ENCODE results near the gene LHX5. TPM values are rescaled to one million over a fixed set of nuclear protein-coding genes. Genes with fewer than 3 reads are reported as not detected.

The LHX5 gene
- total RNA-seq, 1 donor, result not detected

DNA sequence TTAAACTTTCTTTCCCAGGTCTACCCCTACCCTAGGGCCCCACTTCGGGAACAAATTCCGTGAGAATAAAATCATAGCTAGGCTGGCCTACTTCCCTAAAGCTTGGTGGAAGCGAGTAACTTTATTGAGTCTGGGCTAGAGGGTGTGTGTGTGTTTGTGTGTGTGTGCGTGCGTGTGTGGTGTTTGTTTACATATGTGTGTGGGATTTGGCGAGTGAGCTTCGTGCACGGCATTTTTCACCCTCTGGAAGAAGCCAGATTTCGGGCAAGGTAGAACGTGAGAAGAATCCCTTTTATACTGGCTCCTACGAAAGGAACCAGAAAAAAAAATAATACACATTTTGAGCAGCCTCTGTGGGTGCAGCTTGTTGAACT is 7.5 kb upstream of the LHX5 start:
- no peak overlapping the region for H3K4me3 ChIP-seq (ENCODE audit: low read depth, low read length)
- DNase-seq (ENCODE audit: low read depth), result no peak
- TF ChIP-seq, protein P1, sequence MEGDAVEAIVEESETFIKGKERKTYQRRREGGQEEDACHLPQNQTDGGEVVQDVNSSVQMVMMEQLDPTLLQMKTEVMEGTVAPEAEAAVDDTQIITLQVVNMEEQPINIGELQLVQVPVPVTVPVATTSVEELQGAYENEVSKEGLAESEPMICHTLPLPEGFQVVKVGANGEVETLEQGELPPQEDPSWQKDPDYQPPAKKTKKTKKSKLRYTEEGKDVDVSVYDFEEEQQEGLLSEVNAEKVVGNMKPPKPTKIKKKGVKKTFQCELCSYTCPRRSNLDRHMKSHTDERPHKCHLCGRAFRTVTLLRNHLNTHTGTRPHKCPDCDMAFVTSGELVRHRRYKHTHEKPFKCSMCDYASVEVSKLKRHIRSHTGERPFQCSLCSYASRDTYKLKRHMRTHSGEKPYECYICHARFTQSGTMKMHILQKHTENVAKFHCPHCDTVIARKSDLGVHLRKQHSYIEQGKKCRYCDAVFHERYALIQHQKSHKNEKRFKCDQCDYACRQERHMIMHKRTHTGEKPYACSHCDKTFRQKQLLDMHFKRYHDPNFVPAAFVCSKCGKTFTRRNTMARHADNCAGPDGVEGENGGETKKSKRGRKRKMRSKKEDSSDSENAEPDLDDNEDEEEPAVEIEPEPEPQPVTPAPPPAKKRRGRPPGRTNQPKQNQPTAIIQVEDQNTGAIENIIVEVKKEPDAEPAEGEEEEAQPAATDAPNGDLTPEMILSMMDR (IDR thresholded peaks at IDR 0.05; ENCODE audit: insufficient read depth, low read depth, low read length), result no peak

DNA sequence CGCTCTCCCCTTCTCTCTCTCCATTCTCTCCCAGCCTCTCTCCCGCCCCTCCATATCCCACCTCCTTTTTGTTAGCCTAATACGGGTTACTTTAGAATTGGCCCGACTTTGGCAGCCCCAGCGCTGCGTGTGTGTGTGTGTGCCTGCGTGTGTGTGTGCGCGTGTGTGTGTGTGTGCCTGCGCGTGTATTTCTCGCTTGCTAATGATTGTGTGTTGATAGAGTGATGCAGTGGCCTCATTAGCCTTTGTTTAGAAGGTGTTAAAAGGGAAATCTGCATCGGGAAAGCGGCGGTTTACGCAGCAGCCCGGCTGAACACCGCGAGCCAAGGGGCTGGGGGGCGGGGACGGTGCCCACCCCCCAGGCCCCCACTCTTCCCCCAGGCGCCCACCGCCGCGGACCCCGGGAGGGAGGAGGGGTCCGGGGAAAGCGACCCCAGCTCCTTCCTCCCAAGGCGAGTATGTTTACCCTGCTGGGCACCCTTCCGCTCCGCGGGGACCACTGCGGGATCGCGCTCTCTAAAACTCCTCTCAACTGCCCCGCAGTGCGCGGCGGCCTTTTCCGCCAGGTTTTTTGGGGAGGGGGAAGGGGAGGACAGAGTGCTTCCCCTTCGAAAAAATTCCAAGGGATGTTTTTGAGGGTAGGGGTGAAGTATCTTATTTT is 6.8 kb upstream of the LHX5 start:
- H3K4me3 ChIP-seq (ENCODE audit: low read depth, low read length), result no peak overlapping the region
- TF ChIP-seq, protein P1 (IDR thresholded peaks at IDR 0.05; ENCODE audit: insufficient read depth, low read depth, low read length), result no peak
- DNase-seq (ENCODE audit: low read depth), result no peak

GRCh38 chr12:113477842-113478215 is 6.2 kb upstream of the LHX5 start:
- DNase-seq (ENCODE audit: low read depth), result no peak
- no peak overlapping the region for H3K4me3 ChIP-seq (ENCODE audit: low read depth, low read length)
- TF ChIP-seq, protein P1 (IDR thresholded peaks at IDR 0.05; ENCODE audit: insufficient read depth, low read depth, low read length), result no peak

GRCh38 chr12:113477171-113477841 is 5.6 kb upstream of the LHX5 start:
- DNase-seq (ENCODE audit: low read depth), result no peak
- no peak overlapping the region for H3K4me3 ChIP-seq (ENCODE audit: low read depth, low read length)
- TF ChIP-seq, protein P1 (IDR thresholded peaks at IDR 0.05; ENCODE audit: insufficient read depth, low read depth, low read length), result no peak

GRCh38 chr12:113476176-113476986 is 4.7 kb upstream of the LHX5 start:
- TF ChIP-seq, protein P1 (IDR thresholded peaks at IDR 0.05; ENCODE audit: insufficient read depth, low read depth, low read length), result no peak
- DNase-seq (ENCODE audit: low read depth), result no peak
- no peak overlapping the region for H3K4me3 ChIP-seq (ENCODE audit: low read depth, low read length)

DNA sequence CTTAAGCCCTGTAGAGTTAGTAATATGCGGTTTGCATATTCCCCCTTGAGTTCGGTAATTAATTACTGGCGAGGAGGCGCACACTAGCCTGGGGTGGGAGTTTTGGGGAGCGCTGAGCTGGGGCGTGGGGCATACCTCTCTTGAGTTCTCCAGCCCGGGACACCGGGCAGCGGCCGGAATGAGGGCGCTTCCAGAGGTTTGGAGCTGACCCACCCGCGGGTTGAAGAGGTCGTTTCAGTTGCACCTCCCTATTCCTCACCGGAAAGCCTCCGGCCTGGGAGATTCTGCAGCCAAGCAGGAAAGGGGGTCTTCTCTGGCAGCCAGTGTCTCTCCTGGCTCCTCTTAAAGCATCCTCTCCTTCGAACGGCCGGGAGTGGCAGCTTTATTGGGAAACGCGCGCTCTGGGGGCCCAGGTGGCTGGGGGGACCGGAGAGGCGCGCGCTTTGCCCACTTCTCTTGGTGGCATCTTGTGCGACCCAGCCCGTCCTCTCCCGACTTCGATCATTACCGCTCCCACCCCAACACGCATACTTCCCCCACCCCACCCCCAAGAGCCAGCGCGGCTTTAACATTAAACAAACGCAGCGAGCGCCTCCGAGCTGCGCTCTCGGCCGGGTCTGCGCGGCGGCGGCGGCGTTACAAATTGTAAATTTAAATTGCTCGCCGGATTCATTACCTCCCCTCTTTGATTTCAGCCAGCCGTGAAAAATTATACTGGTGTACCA is 3.9 kb upstream of the LHX5 start:
- no peak for DNase-seq (ENCODE audit: low read depth)
- H3K4me3 ChIP-seq (ENCODE audit: low read depth, low read length), result no peak overlapping the region
- TF ChIP-seq, protein P1 (IDR thresholded peaks at IDR 0.05; ENCODE audit: insufficient read depth, low read depth, low read length), result no peak
